ENCODE results near the gene ANKFN1. TPM values are rescaled to one million over a fixed set of nuclear protein-coding genes. Genes with fewer than 3 reads are reported as not detected.

ANKFN1 gene
- total RNA-seq, 2 donors from 2014 or later, result 3.0 to 7.3 TPM

DNA sequence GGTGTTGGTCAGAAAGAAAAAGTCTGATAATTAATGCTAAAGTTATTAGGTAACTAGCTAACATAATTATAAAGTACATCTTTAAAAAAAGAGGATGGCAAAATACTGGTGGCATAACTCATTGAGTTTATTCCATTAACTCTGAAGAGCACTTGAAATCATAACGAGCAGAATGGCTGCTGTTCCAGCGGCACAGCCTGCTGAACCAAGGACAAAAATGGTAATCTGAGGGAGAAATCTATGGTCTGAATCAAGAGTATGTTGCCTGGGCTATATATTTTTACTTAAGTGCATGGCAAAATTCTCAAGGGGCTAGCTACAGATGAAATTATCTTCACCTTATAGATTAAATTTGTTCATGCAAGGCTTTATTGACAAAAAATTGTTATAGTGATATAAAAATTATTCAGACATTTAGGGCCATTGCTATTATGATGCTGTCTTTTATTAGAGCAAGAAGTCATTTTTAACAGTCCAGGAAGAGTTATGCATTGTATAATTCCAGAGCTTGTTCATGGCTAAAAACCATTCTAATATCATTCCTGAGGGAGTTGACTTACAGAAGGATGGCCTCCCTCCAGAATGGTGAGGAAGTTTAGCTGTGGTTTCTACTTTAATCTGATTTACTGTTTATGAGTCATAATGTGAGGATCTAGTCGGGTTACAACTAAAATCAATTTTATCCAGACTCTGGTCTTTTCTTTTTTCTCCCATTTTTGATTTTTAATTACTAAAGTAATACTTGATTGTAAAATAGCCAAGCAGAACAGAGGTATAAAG lies 41.4 kb upstream of the ANKFN1 start:
- intact Hi-C loops (cut with DNase I), result no loop called here
- H3K27ac ChIP-seq, result no peak overlapping the region

DNA sequence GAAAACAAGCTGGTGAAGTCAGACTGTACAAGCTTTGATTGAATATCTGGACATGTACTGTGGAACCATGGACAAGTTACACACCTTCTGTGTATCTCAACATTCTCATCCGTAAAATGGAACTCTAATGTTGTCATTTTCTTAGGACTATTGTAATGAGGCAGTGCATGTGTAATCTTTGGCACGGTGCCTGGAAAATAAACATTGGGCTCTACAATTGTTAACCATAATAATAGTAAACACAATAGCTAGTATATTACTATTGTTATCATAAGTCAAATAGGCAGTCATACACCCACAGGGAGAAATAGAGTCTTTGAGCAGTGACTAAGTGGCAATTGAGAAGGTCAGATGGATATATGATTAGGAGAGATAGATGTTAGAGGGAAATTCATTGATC lies 39.8 kb upstream of the ANKFN1 start:
- TF ChIP-seq POLR2AphosphoS5 (IDR thresholded peaks at IDR 0.05), result no peak
- TF ChIP-seq POLR2A (IDR thresholded peaks at IDR 0.05), result no peak
- TF ChIP-seq, protein P1, sequence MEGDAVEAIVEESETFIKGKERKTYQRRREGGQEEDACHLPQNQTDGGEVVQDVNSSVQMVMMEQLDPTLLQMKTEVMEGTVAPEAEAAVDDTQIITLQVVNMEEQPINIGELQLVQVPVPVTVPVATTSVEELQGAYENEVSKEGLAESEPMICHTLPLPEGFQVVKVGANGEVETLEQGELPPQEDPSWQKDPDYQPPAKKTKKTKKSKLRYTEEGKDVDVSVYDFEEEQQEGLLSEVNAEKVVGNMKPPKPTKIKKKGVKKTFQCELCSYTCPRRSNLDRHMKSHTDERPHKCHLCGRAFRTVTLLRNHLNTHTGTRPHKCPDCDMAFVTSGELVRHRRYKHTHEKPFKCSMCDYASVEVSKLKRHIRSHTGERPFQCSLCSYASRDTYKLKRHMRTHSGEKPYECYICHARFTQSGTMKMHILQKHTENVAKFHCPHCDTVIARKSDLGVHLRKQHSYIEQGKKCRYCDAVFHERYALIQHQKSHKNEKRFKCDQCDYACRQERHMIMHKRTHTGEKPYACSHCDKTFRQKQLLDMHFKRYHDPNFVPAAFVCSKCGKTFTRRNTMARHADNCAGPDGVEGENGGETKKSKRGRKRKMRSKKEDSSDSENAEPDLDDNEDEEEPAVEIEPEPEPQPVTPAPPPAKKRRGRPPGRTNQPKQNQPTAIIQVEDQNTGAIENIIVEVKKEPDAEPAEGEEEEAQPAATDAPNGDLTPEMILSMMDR (IDR thresholded peaks at IDR 0.05), result no peak
- Histone ChIP-seq H3K9me3 (no peaks in the 10 kb centered on the region), H3K27me3 (replicated peaks; ENCODE audit: insufficient read depth) (no peaks in the 10 kb centered on the region), H3K36me3 (no peaks in the 10 kb centered on the region), H3K27ac (no peak overlapping the region), H3K4me3 (no peak overlapping the region), H3K4me1 (replicated peaks) (no peaks in the 10 kb centered on the region)
- DNase-seq (ENCODE audit: low spot score), result no peak
- WGBS, result 41% methylated on average over 2 of the region's 2 CpGs
- intact Hi-C loops (cut with DNase I), result no loop called here

More for the DNA sequence above, 41.4 kb upstream of the ANKFN1 start:
- no peak for DNase-seq (ENCODE audit: low spot score)
- TF ChIP-seq POLR2A (IDR thresholded peaks at IDR 0.05) (no peak), POLR2AphosphoS5 (IDR thresholded peaks at IDR 0.05) (no peak)
- TF ChIP-seq, protein P1 (IDR thresholded peaks at IDR 0.05), result no peak
- Histone ChIP-seq H3K27me3 (replicated peaks; ENCODE audit: insufficient read depth) (no peaks in the 10 kb centered on the region), H3K36me3 (no peaks in the 10 kb centered on the region), H3K4me1 (replicated peaks) (no peaks in the 10 kb centered on the region), H3K4me3 (no peak overlapping the region), H3K9me3 (no peaks in the 10 kb centered on the region)
- WGBS, result 40% methylated on average over 3 of the region's 3 CpGs

DNA sequence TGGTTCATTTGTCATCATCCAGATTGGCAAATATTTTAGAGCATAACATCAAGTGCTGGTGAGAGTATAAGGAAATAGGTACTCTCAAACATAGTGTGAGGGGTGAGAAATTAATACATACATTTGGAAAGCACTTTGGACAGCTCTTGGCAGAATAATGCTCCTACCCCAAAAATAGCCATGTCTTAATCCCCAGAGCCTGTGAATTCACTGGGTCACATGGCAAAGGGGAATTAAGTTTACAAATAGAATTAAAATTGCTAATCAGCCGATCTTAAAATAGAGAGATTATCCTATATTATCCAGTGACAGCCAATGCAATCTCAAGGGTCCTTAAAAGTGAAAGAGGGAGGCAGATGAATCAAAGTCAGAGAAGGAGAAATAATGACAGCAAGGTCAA lies 38.8 kb upstream of the ANKFN1 start:
- H3K36me3 ChIP-seq, result no peaks in the 10 kb centered on the region
- H3K27me3 ChIP-seq (replicated peaks; ENCODE audit: insufficient read depth), result no peaks in the 10 kb centered on the region
- H3K9me3 ChIP-seq, result no peaks in the 10 kb centered on the region
- no peak for TF ChIP-seq POLR2AphosphoS5 (IDR thresholded peaks at IDR 0.05)
- TF ChIP-seq POLR2A (IDR thresholded peaks at IDR 0.05), result no peak
- TF ChIP-seq, protein P1 (IDR thresholded peaks at IDR 0.05), result no peak
- H3K27ac ChIP-seq, result no peak overlapping the region
- WGBS, result 86% methylated on average over 1 of the region's 1 CpG
- DNase-seq (ENCODE audit: low spot score), result no peak
- intact Hi-C loops (cut with DNase I), result no loop called here
- H3K4me3 ChIP-seq, result no peak overlapping the region
- no peaks in the 10 kb centered on the region for H3K4me1 ChIP-seq (replicated peaks)

DNA sequence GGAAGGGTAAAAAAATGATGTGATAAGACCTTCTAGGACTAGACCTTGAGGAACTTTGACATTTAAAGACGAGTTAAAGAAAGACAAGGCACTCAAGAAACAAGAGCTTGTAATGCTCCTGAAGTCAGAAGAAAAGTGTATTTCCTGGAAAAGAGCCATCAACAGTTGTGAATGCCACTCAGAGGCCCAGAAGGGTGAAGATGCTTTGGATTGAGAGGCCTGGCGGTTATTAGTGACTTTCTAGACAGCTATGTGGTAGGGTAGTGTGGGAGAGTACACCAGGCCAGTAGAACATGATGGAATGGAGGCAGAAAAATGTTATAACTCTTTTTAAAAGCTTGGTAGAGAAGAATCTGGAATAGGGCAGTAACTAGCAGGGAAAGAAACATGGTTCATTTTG lies 34.1 kb upstream of the ANKFN1 start:
- Histone ChIP-seq H3K4me3 (no peak overlapping the region), H3K36me3 (no peaks in the 10 kb centered on the region), H3K27ac (no peak overlapping the region), H3K9me3 (no peaks in the 10 kb centered on the region), H3K4me1 (replicated peaks) (no peaks in the 10 kb centered on the region), H3K27me3 (replicated peaks; ENCODE audit: insufficient read depth) (no peaks in the 10 kb centered on the region)
- 66% methylated on average over 2 of the region's 2 CpGs for WGBS
- DNase-seq (ENCODE audit: low spot score), result no peak
- TF ChIP-seq, protein P1 (IDR thresholded peaks at IDR 0.05), result no peak
- TF ChIP-seq POLR2A (IDR thresholded peaks at IDR 0.05), result no peak
- no peak for TF ChIP-seq POLR2AphosphoS5 (IDR thresholded peaks at IDR 0.05)
- intact Hi-C loops (cut with DNase I), result no loop called here

DNA sequence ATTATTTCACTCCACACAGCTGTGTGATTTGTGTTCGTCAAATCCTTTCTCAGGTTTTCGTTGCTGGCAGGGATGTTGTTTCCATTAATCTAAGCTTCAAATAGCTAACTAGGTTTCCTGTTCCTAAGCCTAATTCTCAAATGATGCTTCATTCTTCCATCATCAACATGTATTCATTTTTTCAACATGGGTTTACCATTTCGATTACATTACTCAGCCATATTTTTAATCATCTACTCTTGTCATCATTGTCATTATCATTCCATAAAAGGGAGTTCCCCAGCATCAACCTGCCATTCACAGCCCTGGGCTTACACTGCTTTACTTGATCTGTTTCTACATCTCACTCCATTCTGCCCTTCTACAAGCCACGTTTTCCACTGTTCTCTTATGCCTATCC lies 33.3 kb upstream of the ANKFN1 start:
- TF ChIP-seq POLR2AphosphoS5 (IDR thresholded peaks at IDR 0.05) (no peak), POLR2A (IDR thresholded peaks at IDR 0.05) (no peak)
- TF ChIP-seq, protein P1 (IDR thresholded peaks at IDR 0.05), result no peak
- no peaks in the 10 kb centered on the region for H3K36me3 ChIP-seq
- 76% methylated on average over 4 of the region's 4 CpGs for WGBS
- H3K4me3 ChIP-seq, result no peak overlapping the region
- no peak overlapping the region for H3K27ac ChIP-seq
- H3K9me3 ChIP-seq, result no peaks in the 10 kb centered on the region
- intact Hi-C loops (cut with DNase I), result loop anchor here (10.0 kb wide), 1 partner anchor 355 kb away; no protein-coding TSS in a partner anchor
- no peaks in the 10 kb centered on the region for H3K4me1 ChIP-seq (replicated peaks)
- no peak for DNase-seq (ENCODE audit: low spot score)
- H3K27me3 ChIP-seq (replicated peaks; ENCODE audit: insufficient read depth), result no peaks in the 10 kb centered on the region
